Measurements from ENCODE around the gene PAQR3. TPM values are rescaled to one million over a fixed set of nuclear protein-coding genes. Genes with fewer than 3 reads are reported as not detected.

The PAQR3 gene
- 13.6 TPM in 2 replicates for total RNA-seq

DNA sequence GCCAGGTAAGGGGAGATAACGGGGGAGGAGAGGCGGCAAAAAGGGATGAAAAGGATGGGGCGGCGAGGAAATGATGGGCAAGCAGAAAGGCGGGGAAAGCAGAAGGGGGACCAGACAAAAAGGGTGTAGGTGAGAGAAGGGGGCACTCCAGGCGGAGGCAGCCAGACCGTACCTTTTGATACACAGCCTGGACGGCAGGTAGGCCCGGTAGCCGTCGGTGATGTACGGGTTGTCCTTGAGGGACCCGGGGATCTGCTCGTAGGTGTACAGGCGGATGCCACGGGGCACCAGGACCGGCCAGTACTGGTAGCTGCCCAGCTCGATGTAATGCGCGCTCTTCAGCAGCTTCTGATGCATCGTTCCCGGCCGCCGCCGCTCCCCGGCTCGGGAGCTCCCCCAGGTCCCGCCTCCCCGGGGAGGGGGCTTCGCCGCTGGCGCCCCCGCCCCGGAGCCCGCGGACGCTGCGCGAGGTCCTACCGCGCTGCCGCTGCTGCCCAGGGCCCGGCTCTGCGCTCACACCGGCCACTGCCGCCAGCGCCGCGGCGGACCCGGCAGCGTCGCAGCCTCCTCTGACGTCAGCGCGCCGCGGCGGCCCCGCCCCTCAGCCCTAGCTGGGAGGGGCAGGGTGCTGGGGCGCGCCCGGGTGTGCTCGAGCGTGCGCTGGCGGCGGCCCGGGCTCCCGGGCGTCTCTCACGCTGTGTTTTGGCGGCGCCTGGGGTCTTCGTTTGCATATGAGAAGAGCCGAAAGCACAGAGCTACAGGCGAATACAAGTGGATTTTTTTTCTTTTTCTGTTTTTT is at the start of gene PAQR3:
TSS of gene PAQR3 (minus strand) at position 571 of the 799 bp plus-strand sequence. CDS start at position 357, 214 bp downstream.

Other genes with a start within 250 kb of the PAQR3 start
- gene BMP2K, start 163.1 kb downstream of the PAQR3 start, total RNA-seq = 29.1 and 32.1 TPM in 2 replicates